Right lobe of liver (tissue), 6 donors: ENCODE results near the gene ERBB4. TPM values are rescaled to one million over a fixed set of nuclear protein-coding genes. Genes with fewer than 3 reads are reported as not detected.

Source experiments
- ATAC-seq, 4 donors: fragments of 200-7000 bp; cut with Tn5 transposase; one replicate each; pipeline ENCODE4 v1.9.1; 2020; ENCODE audit warnings: mild to moderate bottlenecking in 4 of 4, moderate library complexity in 4 of 4
- DNase-seq, 3 donors: peaks; one replicate each; pipeline ENCODE4 v3.0.0-alpha.2; 2020
- H3K27ac ChIP-seq, 3 donors: fragments of 200-600 bp; one replicate each; pipeline ENCODE4 v1.8.0; 2022
- H3K27me3 ChIP-seq, 2 donors: fragments of 200-600 bp; one replicate each; pipeline ENCODE4 v1.8.0; 2022
- H3K36me3 ChIP-seq, 4 donors: fragments of 200-600 bp; sonication (generic) in 1 of 4; one replicate each; pipeline versions ENCODE4 v1.5.1 to v1.8.0; 2017 to 2022; ENCODE audit warnings: control low read depth in 1 of 4
- H3K4me1 ChIP-seq, 4 donors: fragments of 200-600 bp; sonication (generic) in 1 of 4; one replicate each; pipeline versions ENCODE4 v1.5.1 to v1.8.0; 2017 to 2022; ENCODE audit warnings: control low read depth in 1 of 4
- H3K4me3 ChIP-seq, 3 donors: fragments of 200-600 bp; one replicate each; pipeline ENCODE4 v1.8.0; 2022
- H3K9me3 ChIP-seq, 4 donors: fragments of 200-600 bp; sonication (generic) in 1 of 4; one replicate each; pipeline versions ENCODE4 v1.5.1 to v1.8.0; 2017 to 2022; ENCODE audit warnings: control low read depth in 1 of 4
- POLR2A ChIP-seq: fragments of 450-650 bp; IDR thresholded peaks from one replicate; pipeline ENCODE4 v1.6.1; 2017; ENCODE audit warnings: antibody characterized with exemption, mild to moderate bottlenecking
- WGBS: methylation state at CpG from one replicate; pipeline ENCODE4 v1.1.6; 2018; ENCODE audit warnings: low coverage, low lambda C conversion rate; ENCODE audit not compliant: insufficient coverage; ENCODE audit errors: missing lambda C conversion rate; 5-methylcytosine and 5-hydroxymethylcytosine counted together
- intact Hi-C, 2 donors: fragments of 100-400 bp; cut with DNase I; formaldehyde crosslinking; loops; one replicate each; pipeline versions ENCODE4 v1.11.2 to v1.14.1; 2022
- total RNA-seq, 6 experiments: library from RNA; depleted of rRNA in 2 of 6; stranded (reverse); fragments of >200 nt in 2 of 6; fragmentation: NEBNext Ultra II Directional in 3 of 6; extraction: Animal tissue kit (Norgen Biotek cat#: 25700) in 3 of 6; gene quantifications; one replicate each; pipeline versions ENCODE4 v1.1.0 to v1.2.4, GENCODE V29; 2016 to 2023
- TF ChIP-seq, protein P1 (sequence below), 4 donors: fragments of 200-600 bp in 3 of 4; fragments of 450-650 bp in 1 of 4; IDR thresholded peaks; one replicate each; pipeline versions ENCODE4 v1.5.1 to v1.8.0; 2016 to 2022; ENCODE audit warnings: antibody characterized with exemption in 4 of 4, mild to moderate bottlenecking in 2 of 4
- donor health status: DM: no; HTN: yes; CAD: no.
- donor health status: DM: no; HTN: no; CAD: no.
- donor health status: DM: no; HTN: no; CAD: no.
- donor health status: DM: no; HTN: yes; CAD: no.
- donor health status: DM: no; HTN: yes; CAD: no.

ERBB4 gene
- total RNA-seq, 6 experiments from 2014 or later: 0.02 to 0.59 (median 0.08) TPM; not detected in 2

DNA sequence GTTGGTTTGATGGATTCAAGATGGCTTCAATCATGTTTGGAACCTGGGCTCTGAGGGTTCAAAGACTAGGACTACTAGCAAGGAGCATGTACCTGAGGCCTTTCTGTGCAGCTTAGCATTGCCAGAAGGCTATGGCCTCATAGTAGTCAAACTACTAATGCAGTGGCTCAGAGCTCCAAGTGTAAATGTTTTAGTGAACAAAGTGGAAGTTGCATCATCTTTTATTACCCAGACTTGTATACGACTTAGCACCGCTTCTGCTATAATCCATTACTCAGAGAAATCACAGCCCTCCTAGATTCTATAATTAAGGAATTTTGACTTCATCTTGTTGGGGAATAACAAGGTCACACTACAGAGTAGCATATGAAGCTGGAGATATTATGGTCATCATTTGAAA lies 210.5 kb downstream of the ERBB4 start:
- intact Hi-C loops: no loop called here
- Histone ChIP-seq H3K4me1 (no peaks in the 10 kb centered on the region), H3K27me3 (no peaks in the 10 kb centered on the region), H3K4me3 (no peak overlapping the region), H3K36me3 (no peaks in the 10 kb centered on the region), H3K27ac (no peak overlapping the region), H3K9me3 (no peaks in the 10 kb centered on the region)
- DNase-seq: no peak
- ATAC-seq: no peak
- TF ChIP-seq, protein P1, sequence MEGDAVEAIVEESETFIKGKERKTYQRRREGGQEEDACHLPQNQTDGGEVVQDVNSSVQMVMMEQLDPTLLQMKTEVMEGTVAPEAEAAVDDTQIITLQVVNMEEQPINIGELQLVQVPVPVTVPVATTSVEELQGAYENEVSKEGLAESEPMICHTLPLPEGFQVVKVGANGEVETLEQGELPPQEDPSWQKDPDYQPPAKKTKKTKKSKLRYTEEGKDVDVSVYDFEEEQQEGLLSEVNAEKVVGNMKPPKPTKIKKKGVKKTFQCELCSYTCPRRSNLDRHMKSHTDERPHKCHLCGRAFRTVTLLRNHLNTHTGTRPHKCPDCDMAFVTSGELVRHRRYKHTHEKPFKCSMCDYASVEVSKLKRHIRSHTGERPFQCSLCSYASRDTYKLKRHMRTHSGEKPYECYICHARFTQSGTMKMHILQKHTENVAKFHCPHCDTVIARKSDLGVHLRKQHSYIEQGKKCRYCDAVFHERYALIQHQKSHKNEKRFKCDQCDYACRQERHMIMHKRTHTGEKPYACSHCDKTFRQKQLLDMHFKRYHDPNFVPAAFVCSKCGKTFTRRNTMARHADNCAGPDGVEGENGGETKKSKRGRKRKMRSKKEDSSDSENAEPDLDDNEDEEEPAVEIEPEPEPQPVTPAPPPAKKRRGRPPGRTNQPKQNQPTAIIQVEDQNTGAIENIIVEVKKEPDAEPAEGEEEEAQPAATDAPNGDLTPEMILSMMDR (IDR thresholded peaks at IDR 0.05): no peak
- no peak for TF ChIP-seq POLR2A
- WGBS: 59% methylated on average over 2 of the region's 2 CpGs

DNA sequence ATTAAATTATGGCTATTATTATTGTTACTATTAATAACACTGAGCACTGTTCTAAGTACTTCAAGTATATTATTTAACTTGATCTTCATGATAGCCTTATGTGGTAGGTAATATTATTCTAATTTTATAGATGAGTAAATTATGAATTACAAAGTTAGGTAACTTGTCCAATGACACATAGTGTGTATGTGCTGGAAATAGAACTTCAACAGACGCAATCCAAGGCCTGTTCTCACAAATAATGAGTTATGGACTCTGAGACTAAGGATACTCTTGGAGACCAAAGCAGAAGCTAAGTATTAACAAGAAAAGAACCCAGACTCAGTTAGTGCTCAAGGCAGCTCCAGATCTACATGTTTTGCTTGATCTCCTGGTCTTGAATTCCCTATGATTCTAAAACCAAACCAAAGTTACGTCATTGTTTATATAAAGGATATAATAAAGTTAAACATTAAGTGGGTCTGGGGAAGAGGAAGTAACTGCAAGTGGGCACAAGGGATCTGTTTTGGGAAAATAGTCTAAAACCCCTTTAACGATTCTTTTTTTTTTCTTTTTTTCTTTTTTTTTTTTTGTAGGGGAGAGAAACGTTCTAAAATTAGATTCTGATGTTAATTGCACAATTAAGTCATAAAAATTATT lies 211.3 kb downstream of the ERBB4 start:
- Histone ChIP-seq H3K4me1 (no peaks in the 10 kb centered on the region), H3K36me3 (no peaks in the 10 kb centered on the region), H3K4me3 (no peak overlapping the region), H3K9me3 (no peaks in the 10 kb centered on the region), H3K27me3 (no peaks in the 10 kb centered on the region), H3K27ac (no peak overlapping the region)
- intact Hi-C loops: no loop called here
- 35% methylated on average over 4 of the region's 4 CpGs for WGBS
- ATAC-seq: no peak
- TF ChIP-seq POLR2A: no peak
- TF ChIP-seq, protein P1 (IDR thresholded peaks at IDR 0.05): no peak
- DNase-seq: no peak

DNA sequence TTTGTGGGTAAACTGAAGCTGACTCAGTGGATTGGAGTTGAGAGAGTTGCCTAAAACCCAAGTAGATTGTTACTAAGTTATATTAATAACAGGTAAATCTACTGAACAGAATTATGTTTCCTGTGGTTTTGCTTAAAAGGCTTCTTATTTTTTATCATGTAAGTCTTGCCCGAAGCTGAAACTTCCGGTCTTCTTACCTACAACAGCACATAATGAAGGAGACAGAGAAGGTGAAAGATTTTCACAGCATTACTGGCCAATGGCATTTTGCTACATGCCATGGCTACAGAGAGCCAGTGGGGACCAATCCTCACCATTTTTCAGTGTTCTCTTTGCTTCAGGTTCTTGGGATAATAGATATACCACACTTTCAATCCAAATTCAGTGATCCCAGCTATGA lies 220.0 kb downstream of the ERBB4 start:
- no peak overlapping the region for H3K4me3 ChIP-seq
- H3K9me3 ChIP-seq: no peaks in the 10 kb centered on the region
- no peaks in the 10 kb centered on the region for H3K36me3 ChIP-seq
- H3K27me3 ChIP-seq: no peaks in the 10 kb centered on the region
- no peak for DNase-seq
- intact Hi-C loops: no loop called here
- 63% methylated on average over 2 of the region's 2 CpGs for WGBS
- ATAC-seq: no peak
- H3K27ac ChIP-seq: no peak overlapping the region
- no peaks in the 10 kb centered on the region for H3K4me1 ChIP-seq
- TF ChIP-seq, protein P1 (IDR thresholded peaks at IDR 0.05): no peak
- TF ChIP-seq POLR2A: no peak

- no peak for DNase-seq
- intact Hi-C loops: no loop called here
- Histone ChIP-seq H3K36me3 (no peaks in the 10 kb centered on the region), H3K4me1 (no peaks in the 10 kb centered on the region), H3K4me3 (no peak overlapping the region), H3K27me3 (no peaks in the 10 kb centered on the region), H3K9me3 (no peaks in the 10 kb centered on the region), H3K27ac (no peak overlapping the region)
- no peak for ATAC-seq
- TF ChIP-seq POLR2A: no peak
- TF ChIP-seq, protein P1 (IDR thresholded peaks at IDR 0.05): no peak
These were observed 223.9 kb downstream of the ERBB4 start for GRCh38 chr2:212314680-212315079.
